HG03095 (cell line): Measurements from ENCODE around the gene SEPHS2.

Source experiments
- ATAC-seq: cut with Tn5 transposase; IDR thresholded peaks from one replicate; pipeline ENCODE4 v1.9.1; 2021; ENCODE audit warnings: moderate library complexity; ENCODE audit not compliant: unreplicated experiment

Gene SEPHS2

GRCh38 chr16:30430428-30430970, 15.2 kb downstream of the SEPHS2 start:
- peak; percentile 17 for ATAC-seq

DNA sequence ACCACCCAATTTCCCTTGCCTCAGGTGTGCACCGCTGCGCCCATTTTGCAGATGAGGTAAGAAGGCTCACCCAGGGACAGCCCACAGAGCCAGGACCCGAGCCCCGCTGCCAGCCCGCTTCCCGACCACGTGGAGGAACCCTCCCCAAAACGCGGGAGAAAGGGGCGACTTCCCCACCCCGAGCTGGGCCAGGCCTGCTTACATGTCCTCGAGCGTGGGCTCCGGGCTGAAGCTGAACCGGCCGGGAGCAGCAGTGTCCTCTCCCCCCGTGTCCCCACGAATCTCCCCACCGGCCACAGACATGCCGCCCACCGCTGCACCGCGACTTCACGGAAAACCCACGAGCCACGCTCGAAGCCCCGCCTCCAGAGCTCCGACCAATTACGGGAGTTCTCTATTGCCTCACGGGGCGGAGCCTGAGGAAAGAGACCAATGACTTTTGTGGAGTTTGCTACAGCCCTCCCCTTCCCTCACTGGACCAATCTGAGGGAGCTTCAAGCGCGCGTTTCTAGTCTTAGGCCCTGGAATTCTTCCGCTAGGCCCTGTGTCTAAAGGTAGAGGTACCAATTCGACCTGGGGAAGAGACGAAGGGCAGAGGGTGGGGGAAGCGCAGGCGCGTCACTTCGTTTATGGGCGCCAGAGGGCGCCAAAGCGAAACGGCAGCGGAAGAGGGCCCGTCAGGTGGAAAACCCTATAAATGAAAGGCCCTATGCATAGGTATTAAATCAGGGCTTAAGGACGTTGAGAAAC, 15.8 kb downstream of the SEPHS2 start, which contains the start of gene DCTPP1:
Gene DCTPP1, minus strand, starts transcription at position 353 of the 750 bp plus-strand sequence. Its CDS starts 50 bp downstream, at position 303.
- peak; percentile 87 for ATAC-seq

DNA sequence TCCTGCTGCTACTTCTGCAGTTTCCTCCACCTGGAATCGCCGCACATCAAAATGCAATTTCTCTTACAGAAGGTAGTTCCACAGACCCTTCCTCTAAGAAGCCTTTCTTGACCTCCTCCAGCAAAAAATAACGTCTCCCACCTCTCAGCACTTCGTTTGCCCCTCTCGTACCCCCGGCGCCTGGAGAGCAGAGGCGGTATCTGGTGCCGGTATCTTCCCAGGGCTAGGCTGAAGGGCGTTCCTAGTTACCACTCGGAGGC, 16.3 kb downstream of the SEPHS2 start:
- peak; percentile 14 for ATAC-seq

DNA sequence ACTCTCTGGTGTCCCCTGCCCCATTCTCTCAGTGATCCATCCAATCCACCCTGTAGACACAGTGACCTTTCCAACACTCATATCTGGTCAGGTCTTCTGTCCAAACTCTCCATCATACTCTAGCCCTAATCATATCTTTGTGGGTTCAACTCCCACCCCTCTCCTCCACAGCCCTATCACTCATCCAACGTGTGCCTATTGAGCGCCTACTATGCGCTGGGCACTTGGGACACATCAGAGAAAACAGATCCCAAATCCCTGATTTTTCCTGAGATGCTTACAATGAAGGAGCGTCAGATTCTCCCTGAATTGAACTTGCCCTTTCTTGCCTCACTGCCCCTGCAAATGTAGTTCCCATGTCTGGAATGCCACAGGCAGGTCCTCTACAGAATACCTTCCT, 17.6 kb downstream of the SEPHS2 start:
- no peak for ATAC-seq

GRCh38 chr16:30421010-30421409, 24.7 kb downstream of the SEPHS2 start:
- no peak for ATAC-seq

- no peak for ATAC-seq
Measured at GRCh38 chr16:30418350-30419181, 27.1 kb downstream of the SEPHS2 start.

DNA sequence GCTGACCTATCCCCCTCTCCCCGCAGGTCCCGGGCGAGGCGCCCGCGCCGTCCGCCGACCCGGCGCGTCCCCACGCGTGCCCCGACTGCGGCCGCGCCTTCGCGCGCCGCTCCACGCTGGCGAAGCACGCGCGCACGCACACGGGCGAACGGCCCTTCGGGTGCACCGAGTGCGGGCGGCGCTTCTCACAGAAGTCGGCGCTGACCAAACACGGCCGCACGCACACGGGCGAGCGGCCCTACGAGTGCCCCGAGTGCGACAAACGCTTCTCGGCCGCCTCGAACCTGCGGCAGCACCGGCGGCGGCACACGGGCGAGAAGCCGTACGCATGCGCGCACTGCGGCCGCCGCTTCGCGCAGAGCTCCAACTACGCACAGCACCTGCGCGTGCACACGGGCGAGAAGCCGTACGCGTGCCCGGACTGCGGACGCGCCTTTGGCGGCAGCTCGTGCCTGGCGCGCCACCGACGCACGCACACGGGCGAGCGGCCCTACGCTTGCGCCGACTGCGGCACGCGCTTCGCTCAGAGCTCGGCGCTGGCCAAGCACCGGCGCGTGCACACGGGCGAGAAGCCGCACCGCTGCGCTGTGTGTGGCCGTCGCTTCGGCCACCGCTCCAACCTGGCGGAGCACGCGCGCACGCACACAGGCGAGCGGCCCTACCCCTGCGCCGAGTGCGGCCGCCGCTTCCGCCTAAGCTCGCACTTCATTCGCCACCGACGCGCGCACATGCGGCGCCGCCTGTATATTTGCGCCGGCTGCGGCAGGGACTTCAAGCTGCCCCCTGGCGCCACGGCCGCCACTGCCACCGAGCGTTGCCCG, 27.9 kb downstream of the SEPHS2 start:
- ATAC-seq, result peak; percentile 79

DNA sequence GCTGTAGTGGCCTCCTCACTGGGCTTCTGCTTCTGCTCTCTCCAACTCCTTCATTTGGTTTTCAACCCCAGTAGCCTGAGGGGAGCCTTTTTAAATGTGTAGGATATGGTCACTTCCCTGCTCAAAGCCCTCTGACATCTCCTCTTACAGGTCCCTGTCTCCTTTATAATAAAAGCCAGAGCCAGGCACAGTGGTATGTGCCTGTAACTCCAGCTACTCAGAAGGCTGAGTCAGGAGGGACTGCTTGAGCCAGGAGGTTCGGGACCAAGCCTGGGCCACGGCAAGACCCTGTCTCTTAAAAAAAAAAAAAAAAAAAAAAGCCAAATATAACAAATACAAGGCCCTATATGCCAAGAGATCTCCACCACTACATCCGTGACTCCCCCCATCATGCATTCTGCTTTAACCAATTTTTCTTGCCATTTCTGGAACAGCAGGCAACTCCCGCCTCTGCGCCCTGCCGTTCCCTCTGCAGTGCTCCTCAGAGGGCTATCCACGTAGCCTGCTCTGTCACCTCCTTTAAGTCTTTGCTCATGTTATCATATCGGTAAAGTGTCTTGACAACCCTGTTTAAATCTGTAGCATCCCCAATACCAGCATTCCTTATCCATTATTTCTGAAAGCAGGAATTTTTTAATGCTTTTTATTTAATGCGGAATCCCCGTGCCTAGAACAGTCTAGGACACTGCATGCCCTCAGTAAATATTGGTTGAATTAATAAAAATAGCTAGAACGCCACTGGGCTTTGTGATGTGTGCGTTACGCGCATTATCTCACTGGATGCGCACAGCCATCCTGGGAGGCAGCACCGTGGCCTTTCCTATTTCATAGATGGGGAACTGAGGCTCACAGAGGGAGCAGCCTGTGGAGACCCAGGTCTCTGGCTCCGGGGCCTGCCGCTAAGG, 28.8 kb downstream of the SEPHS2 start:
- no peak for ATAC-seq

DNA sequence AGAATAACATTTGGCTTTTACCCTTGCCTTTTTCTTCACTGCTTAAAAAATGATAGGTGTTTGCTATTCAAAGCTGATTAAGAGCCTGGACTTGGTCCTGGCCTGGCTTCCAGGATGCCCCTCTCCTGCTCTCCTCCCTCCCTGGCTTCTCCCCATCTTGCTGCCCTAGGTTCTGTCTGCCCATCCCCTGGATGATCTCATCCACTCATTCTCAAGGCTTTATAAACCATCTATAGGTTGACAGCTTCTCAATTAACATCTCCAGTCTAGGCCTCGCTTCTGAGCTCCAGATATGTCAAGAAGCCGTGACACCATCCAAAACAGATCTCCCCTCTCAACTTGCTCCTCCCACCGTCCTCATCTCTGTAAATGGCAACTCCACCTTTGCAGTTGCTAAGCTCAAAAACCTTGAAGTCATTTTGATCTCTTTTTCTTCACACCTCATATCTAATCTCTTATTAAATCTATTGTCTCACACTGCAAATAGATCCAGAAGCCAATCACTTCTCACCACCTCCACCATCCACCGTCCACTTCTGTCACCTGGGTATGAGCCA, 29.5 kb downstream of the SEPHS2 start:
- no peak for ATAC-seq

GRCh38 chr16:30414159-30414558, 31.5 kb downstream of the SEPHS2 start:
- ATAC-seq, result no peak

DNA sequence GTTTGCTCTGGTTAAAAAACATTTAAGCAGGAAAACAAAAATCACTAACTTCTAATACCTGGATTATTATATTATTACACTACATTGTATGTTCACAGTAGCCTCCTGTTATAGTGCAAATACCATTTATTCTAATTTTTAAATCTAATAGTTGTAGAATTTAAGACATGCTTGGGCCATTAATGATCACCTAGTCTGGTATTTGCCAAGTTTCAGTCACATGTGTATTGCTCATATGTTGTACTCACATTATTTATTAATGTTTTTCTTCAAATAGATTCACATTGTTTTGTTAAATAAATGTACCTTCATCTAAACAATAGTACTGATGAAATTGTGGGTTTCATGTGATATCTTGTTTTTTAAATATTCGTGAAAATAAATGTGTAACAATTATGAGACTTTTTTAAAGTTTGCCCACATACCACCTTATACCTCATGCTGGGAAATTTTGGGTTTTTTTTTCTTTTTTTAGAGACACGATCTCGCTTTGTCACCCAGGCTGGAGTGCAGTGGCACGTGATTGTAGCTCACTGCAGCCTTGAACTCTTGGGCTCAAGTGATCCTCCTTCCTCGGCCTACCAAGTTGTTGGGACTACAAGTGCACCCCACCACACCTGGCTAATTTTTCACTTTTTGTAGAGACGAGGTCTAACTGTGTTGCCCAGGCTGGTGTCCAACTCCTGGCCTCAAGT, 32.4 kb downstream of the SEPHS2 start:
- no peak for ATAC-seq

DNA sequence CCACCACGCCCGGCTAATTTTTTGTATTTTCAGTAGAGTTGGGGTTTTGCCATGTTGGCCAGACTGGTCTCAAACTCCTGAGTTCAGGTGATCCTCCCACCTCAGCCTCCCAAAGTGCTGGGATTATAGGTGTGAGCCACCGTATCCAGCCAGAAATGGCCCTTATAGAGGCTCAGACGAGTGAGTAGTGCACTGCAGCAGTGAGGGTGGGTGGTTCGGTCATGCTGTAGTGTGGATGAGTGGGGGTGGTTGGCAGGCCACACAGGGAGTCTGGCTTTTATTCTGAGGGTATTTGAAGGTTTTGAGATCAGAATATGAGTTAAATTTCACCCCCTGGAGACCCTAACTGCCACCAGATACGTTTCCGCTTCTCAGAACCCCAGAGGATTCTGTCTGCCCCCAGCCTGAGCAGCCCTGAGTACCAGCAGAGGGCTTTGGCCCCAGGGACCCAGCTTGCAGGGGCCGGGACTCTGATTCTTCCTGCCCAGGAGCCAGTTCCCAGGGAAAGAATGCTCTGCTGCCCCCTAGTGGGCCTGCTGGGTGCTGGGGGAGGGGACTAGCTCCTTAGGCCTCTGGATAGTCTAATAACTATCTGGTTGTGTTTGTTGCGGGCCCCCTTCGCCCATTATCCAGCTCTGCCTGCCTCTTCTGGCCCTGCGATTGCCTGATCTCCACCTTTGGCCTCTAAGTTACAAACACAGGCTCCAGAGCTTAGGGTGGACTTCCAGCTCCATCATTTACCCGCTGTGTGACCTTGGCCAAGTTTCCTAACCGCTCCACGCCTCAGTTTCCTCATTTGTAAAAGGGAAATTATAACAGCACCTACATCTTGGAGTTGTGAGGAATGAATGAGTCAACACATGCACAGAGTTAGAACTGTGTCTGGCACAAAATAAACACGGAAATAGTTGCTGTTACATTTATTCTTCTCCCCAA, 36.3 kb downstream of the SEPHS2 start:
- no peak for ATAC-seq

- ATAC-seq, result no peak
Measured at GRCh38 chr16:30407804-30408534, 37.7 kb downstream of the SEPHS2 start.

- peak; percentile 69 for ATAC-seq
Measured at GRCh38 chr16:30407102-30407803, 38.4 kb downstream of the SEPHS2 start, which contains the start of gene ZNF771. Gene ZNF771 (plus strand): TSS chr16:30407606. CDS start chr16:30408054, 448 bp downstream.

DNA sequence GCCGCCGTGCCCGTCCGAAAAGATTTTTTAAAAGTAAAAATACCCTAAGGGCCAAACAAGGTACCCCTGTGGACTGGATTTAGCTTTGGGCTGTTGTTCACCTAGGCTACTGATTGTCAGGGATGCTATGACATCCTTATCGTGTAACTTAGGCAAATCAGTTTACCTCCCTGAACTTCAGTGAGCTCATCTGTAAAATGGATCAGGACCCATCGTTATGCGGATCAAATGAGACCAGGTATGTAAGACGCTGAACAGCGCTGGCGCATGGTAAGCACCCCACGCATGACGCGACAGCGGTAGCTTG, 38.9 kb downstream of the SEPHS2 start:
- peak; percentile 8 for ATAC-seq

- ATAC-seq, result no peak
Measured at GRCh38 chr16:30401768-30402425, 43.8 kb downstream of the SEPHS2 start.
